GM08714 (cell line): ENCODE results near the gene COL11A2.

Experiments
- H3K4me3 ChIP-seq: fragments of 200-500 bp; sonication (Bioruptor generic); 2 replicates; pipeline ENCODE4 v1.5.1; 2014; ENCODE audit warnings: mild to moderate bottlenecking, low read length, inconsistent platforms
- ZNF274 ChIP-seq: IDR thresholded peaks from 2 replicates; pipeline ENCODE4 v1.6.1; 2012; ENCODE audit warnings: mild to moderate bottlenecking, low read depth, low read length

The COL11A2 gene

DNA sequence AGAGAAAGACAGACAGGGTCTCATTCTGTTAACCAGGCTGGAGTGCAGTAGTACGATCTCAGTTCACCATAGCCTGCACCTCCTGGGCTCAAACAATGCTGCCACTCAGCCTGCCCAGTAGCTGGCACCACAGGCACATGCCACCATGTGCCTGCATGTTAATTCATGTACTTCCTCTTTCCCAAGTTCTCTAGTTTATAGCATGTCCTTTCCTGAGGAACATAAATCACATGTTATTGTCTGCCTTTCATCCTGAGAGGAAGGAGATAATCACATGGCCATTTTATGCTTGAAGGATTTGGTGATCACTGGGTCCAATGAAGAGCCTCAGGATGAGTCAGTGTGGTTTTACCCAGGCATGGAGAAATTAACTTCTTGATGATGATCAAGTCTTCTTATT is 47.9 kb downstream of the COL11A2 start:
- no peak for TF ChIP-seq ZNF274
- no peak overlapping the region for H3K4me3 ChIP-seq

DNA sequence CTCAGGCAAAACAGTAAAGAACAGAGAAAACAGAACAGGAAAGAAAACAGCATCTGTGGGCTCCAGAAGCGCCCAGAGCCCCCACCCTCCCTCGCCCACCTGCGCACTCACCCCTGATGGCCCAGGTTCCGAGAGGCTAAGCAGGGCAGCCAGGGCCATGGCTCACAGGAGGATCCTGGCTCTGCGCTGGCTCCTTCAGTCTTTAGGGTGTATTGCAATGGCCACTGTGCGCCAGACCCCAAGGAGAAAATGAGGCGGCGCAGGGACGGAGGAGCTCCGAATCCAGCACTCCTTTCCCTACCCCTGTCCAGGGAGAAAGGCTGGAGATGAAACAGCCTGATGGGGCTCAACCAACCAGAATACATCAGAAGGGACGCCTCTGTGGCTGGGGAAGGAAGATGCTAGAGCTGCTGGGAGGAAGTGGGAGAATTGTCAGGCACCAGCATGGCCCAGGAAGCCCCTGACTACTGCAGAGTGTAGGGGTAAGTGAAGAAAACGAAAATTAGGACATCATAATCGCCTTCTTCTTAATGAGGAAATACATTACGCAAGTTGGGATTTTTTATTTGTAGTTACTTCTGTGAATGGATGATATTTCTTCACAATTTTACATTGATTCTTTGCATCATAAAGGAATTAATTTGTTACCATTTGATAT is 49.0 kb downstream of the COL11A2 start:
- no peak overlapping the region for H3K4me3 ChIP-seq
- no peak for TF ChIP-seq ZNF274

DNA sequence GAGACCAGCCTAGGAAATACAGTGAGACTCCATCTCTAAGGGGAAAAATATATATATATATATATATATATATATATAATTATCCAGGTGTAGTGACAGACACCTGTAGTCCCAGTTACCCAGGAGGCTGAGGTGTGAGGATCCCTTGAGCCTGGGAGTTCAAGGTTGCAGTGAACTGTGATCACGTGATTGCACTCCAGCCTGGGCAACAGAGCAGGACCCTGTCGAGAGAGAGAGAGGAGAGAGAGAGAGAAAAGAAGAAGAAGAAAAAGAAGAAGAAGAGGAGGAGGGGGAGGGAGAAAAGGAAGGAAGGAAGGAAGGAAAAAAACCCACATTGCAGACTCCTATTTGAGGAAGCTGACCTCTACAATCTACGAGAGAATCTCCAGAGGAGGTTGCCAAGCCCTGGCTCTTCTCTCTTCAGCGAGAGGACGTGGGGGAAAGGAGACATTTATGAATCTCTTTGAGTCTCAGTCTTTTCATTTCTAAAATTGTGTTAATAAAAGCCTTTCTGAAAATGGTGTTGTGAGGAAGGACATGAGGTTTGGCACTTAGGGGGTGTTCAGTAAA is 49.7 kb downstream of the COL11A2 start:
- H3K4me3 ChIP-seq: no peak overlapping the region
- TF ChIP-seq ZNF274: no peak

DNA sequence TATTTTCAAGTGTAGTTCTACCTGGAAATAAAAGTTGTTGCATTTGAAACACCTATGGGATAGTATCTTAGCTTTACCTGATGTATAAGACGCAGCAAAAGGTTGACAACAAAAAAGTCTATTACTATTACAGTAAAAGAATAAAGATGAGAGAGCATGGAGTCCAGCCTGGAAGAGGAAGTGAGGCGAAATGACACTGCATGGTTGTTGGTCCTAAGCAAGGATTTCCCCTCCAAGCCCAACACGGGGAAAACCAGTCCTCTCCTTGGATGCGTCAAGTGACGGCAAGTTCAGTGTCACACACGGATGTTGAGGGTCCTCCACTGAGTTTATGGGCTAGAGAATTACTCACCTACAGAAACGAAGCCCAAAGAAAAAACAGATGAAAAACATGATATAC is 51.7 kb downstream of the COL11A2 start:
- H3K4me3 ChIP-seq: no peak overlapping the region
- TF ChIP-seq ZNF274: no peak

DNA sequence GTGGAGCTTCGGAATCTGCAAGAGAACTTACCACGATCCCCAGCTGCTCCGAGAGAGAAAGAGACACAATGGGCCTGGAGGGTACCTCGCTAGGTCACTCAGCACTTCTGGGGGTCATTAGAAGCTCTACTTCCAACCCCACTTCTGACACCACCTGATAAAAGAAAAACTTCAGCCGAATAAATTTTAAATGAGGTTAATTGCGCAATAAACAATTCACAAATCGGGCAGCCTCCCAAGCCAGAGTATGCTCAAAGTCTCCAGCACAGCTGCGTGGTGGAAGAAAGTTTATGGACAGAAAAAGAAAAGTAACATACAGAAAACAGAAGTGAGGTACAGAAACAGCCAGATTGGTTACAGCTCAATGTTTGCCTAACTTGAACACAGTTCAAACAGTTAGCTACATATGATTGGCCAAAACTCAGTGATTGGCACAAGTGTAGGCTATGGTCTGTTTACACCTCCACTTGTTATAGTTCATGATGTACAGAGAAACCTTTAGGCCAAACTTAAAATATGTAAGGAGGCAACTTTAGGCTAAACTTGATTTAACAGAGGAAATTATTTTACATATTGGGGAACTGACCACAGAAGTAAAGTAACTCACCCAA is 52.6 kb downstream of the COL11A2 start:
- no peak for TF ChIP-seq ZNF274
- H3K4me3 ChIP-seq: no peak overlapping the region

DNA sequence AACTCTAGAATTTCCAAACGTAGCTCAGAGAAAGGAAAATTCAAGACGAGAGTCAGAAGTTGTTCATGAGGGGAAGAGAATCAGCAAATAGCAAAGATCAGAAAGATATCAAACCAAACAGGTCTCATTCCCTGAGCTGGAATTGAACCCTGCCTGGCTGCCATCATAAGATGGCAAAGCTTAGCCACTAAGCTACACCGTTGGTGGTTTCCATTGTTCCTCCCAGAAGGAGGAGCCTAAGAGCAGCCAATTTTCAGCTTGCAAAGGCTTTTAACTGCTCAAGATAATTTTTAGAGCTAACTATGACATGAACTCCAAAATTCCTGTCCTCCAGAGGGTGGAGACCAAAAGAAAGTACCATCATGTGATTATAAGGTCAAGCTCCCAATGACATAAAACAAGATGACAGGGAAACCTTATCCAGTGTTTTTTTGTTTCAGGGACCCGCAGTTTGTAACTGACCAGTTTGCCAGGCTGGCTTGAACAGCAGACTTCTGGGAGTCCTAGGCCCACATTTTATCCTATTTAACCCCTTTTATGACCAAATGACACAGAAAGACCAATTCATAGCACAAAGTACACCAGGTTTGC is 55.9 kb downstream of the COL11A2 start:
- no peak for TF ChIP-seq ZNF274
- H3K4me3 ChIP-seq: no peak overlapping the region

DNA sequence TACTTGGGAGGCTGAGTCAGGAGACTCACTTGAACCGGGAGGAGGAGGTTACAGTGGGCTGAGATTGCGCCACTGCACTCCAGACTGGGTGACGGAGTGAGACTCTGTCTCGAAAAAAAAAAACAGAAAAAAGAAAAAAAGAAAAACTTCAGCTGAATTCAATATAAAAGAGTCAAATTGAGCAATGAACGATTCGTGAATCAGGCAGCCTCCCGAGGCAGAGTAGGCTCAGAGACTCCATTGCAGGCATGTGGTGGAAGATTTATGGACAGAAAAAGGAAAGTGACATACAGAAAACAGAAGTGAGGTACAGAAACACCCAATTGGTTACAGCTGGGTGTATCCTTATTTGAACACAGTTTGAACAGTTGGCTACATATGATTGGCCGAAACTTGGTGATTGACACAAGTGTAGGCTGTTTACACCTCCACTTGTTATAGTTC is 60.2 kb downstream of the COL11A2 start:
- TF ChIP-seq ZNF274: no peak
- no peak overlapping the region for H3K4me3 ChIP-seq

DNA sequence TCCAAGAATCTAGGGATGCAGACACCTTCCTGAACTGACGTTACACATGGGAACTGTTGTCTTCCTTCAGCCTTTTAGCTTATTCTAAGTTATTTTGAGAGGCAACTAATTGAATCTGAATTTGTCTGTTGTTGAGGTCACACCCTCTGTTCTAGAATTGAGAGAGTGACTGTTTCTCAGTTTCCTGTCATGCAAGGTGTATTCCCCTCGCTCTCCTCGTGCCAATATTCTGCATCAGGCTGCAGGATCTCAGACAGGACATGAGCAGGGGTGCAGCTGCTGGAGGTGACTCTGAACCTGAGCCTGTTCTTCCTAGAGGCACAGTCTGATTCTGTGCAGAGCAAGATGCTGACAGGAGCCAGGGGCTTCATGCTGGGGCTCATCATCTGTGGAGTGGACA is 63.9 kb downstream of the COL11A2 start:
- no peak for TF ChIP-seq ZNF274
- H3K4me3 ChIP-seq: no peak overlapping the region

DNA sequence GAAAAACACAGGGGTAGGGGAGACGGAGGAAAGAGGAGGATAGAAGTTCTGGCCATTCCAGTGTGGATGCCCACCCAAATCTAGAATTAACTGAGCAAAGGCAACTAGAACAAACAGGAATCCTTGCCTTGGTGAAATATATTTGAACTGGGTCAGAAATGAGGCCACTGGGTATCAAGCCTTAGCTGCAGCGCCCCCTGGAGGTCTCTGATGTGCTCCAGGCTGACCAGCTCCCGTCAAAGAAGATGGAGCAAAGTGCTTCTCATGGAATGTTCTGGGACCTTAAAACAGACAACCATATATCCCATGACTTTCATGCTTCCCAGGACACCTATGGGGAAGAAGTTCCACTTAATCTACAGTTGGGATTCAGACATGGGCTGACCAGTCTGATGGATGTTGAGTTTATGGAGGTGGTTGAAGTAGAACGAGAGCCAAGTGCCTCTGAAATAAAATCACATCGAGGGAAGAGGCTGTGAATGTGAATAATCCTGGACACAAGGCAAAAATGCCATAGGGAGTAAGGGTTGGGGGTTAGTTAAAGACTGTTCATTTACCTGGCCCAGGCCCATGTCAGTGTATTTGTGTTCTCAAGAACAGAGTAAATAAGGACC is 66.1 kb downstream of the COL11A2 start:
- H3K4me3 ChIP-seq: no peak overlapping the region
- no peak for TF ChIP-seq ZNF274

DNA sequence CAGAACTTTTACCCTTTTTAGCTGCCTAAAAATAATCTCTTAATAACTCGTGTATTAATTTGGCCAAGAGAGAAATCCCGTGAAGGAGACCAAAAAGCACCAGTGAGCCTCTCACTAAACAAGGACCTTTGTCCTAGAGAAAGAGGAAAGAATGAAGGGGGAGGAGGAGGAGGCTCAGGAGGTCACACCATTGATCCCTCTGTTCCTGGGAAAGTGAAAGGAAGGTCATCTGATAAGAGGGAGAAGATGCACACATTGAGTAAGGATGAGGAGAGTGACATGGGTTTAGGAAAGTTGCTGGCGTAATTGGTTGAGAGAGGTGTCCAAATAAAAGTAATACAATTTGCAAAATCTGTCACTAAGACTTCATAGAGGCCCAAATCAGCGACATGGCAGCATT is 67.3 kb downstream of the COL11A2 start:
- H3K4me3 ChIP-seq: no peak overlapping the region
- TF ChIP-seq ZNF274: no peak

DNA sequence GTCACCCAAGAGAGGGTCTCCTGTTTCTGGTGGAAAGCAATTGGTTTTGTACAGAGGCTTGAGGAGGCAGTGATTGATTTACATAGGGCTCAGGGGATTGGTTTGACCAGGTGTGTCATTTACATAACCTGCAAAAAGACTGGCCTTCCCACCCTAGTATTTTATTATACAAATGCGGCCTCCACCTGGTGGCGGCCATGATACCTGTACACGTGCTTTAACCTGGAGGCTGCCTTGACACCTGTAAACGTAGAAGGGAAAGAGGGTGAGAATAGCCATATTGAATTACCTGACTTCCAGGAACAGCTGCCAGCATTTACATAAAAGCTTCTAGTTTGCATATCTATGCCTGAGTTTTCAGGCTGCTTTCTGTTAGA is 67.8 kb downstream of the COL11A2 start:
- no peak overlapping the region for H3K4me3 ChIP-seq
- no peak for TF ChIP-seq ZNF274

DNA sequence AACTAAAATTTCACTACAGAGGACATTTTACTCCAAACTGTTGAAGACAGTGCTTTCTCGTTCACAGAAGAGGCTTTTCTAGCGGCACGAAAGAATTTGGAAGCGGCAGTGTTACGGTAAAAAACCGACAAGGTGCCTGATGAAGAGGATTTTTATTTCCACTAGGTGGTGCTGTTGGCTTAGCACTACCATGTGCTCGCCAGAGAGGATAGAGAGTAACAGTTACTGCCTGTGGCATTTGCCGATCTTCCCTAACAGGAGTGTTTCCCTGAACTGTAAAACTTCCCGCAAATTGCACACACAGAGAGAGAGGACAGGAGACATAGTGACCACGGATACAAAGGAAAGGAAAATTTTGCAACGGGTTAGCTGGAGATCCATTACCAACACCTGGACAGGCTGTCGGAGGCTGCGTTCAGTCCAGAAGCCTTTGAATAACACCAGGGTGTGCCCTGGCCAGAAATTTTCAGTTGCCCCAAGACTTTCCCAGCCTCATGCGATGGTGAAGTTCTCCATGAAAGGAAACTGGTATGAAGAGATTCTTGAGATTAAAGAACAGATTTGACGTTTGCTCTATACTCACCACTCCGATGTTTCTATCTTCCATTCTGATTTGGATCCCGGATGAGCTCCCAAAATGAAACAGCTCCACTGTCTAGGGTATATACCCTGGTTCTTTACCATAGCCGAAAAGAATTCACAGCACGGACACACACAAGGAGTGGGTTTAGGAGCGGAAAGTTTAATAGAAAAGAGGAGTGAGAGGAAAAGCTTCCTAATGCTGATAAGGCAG is 68.3 kb downstream of the COL11A2 start:
- H3K4me3 ChIP-seq: no peak overlapping the region
- no peak for TF ChIP-seq ZNF274

DNA sequence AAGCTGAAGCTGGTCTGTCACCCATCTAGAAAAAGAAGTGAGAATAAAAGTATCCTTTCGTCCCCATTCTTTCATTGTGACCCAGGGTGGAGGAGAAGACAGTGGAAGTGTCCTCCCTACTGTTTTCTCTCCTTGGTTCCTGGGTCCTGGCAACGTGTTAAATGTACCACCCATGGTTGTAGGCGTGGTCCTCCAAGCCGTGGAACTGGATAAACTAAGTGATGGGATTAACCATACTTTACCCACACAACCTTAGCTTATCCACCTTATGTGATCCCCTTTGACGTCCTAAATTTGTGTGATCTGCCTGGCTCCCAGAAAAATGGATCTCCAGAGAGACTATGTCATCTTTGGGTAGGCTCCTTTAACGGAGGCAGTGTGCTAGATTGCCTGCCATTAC is 69.1 kb downstream of the COL11A2 start:
- H3K4me3 ChIP-seq: no peak overlapping the region
- no peak for TF ChIP-seq ZNF274

DNA sequence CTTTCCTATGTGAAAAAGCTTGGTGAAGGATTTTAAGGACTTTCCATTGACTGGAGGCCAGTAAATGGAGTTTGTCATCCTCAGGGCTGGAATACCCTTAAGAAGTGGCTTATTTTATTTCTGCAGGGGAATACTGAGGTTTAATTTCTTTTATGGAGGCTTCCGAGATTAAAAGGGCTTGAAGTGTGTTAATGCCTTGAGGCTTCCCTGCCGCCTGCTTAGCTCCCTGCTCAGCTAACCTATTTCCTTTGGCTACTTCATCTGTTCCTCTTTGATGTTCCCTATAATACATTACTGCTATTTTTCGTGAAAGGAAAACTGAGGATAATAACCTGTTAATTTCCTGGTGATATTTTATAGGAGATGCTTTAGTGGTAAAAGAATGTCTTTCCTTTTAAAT is 72.3 kb downstream of the COL11A2 start:
- no peak overlapping the region for H3K4me3 ChIP-seq
- TF ChIP-seq ZNF274: no peak
